Stimulated activated CD8-positive, alpha-beta memory T cell treated with anti-CD3 and anti-CD28 coated beads, Interleukin-4, amount 100 ng/mL, for 1 hour (primary cell): ENCODE results near the gene NAGS.
A peak's percentile ranks its signal among the peaks of the same experiment; 100 is the strongest.
"Not testable (repeated sequence)": the region's sequence is repeated elsewhere in the genome, so short reads cannot be mapped to it uniquely, and the experiment has no call there.

Source experiments
- DNase-seq, 2 donors: peaks; one replicate each; pipeline ENCODE4 v3.0.0-alpha.2; 2020; ENCODE audit warnings: low read depth in 2 of 2, low spot score in 1 of 2

Gene NAGS

GRCh38 chr17:44006272-44006597 is 1.8 kb downstream of the NAGS start:
- DNase-seq = no peak

GRCh38 chr17:44006598-44007345 is 2.4 kb downstream of the NAGS start:
- DNase-seq = peak; percentile 94 to 97

GRCh38 chr17:44007346-44008204 is 3.2 kb downstream of the NAGS start:
- DNase-seq = no peak

GRCh38 chr17:44008205-44008909 is 3.9 kb downstream of the NAGS start:
- no peak for DNase-seq

GRCh38 chr17:44010966-44011647 is 6.7 kb downstream of the NAGS start:
- no peak for DNase-seq

- no peak for DNase-seq
Observed at GRCh38 chr17:44011876-44012275, 7.5 kb downstream of the NAGS start.

GRCh38 chr17:44012391-44012790 is 8.0 kb downstream of the NAGS start:
- DNase-seq = no peak

GRCh38 chr17:44012874-44013273 is 8.5 kb downstream of the NAGS start:
- DNase-seq = no peak

GRCh38 chr17:44014133-44014436 is 9.7 kb downstream of the NAGS start:
- no peak for DNase-seq

- peak; percentile 72 to 78 for DNase-seq
Observed at GRCh38 chr17:44014437-44015172, 10.2 kb downstream of the NAGS start, which contains the start of gene TMEM101. TMEM101 (minus strand) TSS chr17:44014963; CDS start chr17:44014952, 11 bp downstream.

GRCh38 chr17:44021227-44021626 is 16.8 kb downstream of the NAGS start:
- DNase-seq = not testable (repeated sequence)

GRCh38 chr17:44022246-44022645 is 17.8 kb downstream of the NAGS start:
- DNase-seq = no peak

- DNase-seq = no peak
Observed at GRCh38 chr17:44023545-44024270, 19.3 kb downstream of the NAGS start.

- DNase-seq = no peak
Observed at GRCh38 chr17:44024271-44024663, 19.8 kb downstream of the NAGS start.

GRCh38 chr17:44024853-44025252 is 20.4 kb downstream of the NAGS start:
- DNase-seq = no peak

GRCh38 chr17:44029736-44030135 is 25.3 kb downstream of the NAGS start:
- DNase-seq = no peak

GRCh38 chr17:44030482-44030881 is 26.1 kb downstream of the NAGS start:
- no peak for DNase-seq

- DNase-seq = no peak
Observed at GRCh38 chr17:44033861-44034408, 29.5 kb downstream of the NAGS start.

GRCh38 chr17:44034688-44035087 is 30.3 kb downstream of the NAGS start:
- DNase-seq = not testable (repeated sequence)

GRCh38 chr17:44037471-44037870 is 33.0 kb downstream of the NAGS start:
- no peak for DNase-seq
